Spleen (tissue), 11 donors: ENCODE measurements around the gene PTGER4. TPM values are rescaled to one million over a fixed set of nuclear protein-coding genes. Genes with fewer than 3 reads are reported as not detected.
"Not testable (repeated sequence)": the region's sequence is repeated elsewhere in the genome, so short reads cannot be mapped to it uniquely, and the experiment has no call there.

Experiments used
- DNase-seq: peaks from one replicate; pipeline ENCODE4 v3.0.0-alpha.2; 2020
- H3K27ac ChIP-seq, 8 donors: fragments of 200-600 bp; sonication (generic) in 7 of 8; 1 replicate in 4 of 8; 2 replicates in 4 of 8; pipeline versions ENCODE4 v1.5.0 to v1.8.0; 2016 to 2021; ENCODE audit warnings: inconsistent platforms in 4 of 8, mild to moderate bottlenecking in 4 of 8, moderate library complexity in 1 of 8
- H3K27me3 ChIP-seq, 7 donors: fragments of 200-600 bp; sonication (generic) in 6 of 7; replicated peaks in 1 of 7; 1 replicate in 4 of 7; 2 replicates in 3 of 7; pipeline versions ENCODE4 v1.5.0 to v1.8.0; 2016 to 2021; ENCODE audit warnings: inconsistent platforms in 3 of 7, mild to moderate bottlenecking in 1 of 7
- H3K36me3 ChIP-seq, 6 donors: fragments of 200-600 bp; sonication (generic) in 5 of 6; 1 replicate in 4 of 6; 2 replicates in 2 of 6; pipeline versions ENCODE4 v1.5.0 to v1.8.0; 2016 to 2021; ENCODE audit warnings: inconsistent platforms in 2 of 6
- H3K4me1 ChIP-seq, 6 donors: fragments of 200-600 bp; sonication (generic) in 5 of 6; 1 replicate in 3 of 6; 2 replicates in 3 of 6; pipeline versions ENCODE4 v1.5.0 to v1.8.0; 2016 to 2021; ENCODE audit warnings: inconsistent platforms in 3 of 6
- H3K4me3 ChIP-seq, 8 donors: fragments of 200-600 bp; sonication (generic) in 7 of 8; 1 replicate in 4 of 8; 2 replicates in 4 of 8; pipeline versions ENCODE4 v1.5.0 to v1.8.0; 2016 to 2021; ENCODE audit warnings: inconsistent platforms in 4 of 8, mild to moderate bottlenecking in 4 of 8, moderate library complexity in 2 of 8
- H3K9me3 ChIP-seq, 8 donors: fragments of 200-600 bp; sonication (generic) in 7 of 8; 1 replicate in 4 of 8; 2 replicates in 4 of 8; pipeline versions ENCODE4 v1.5.0 to v1.8.0; 2016 to 2021; ENCODE audit warnings: inconsistent platforms in 4 of 8
- POLR2A ChIP-seq, 3 donors: fragments of 450-650 bp; IDR thresholded peaks; one replicate each; pipeline ENCODE4 v1.5.1; 2017; ENCODE audit warnings: antibody characterized with exemption in 3 of 3, mild to moderate bottlenecking in 1 of 3
- POLR2AphosphoS5 ChIP-seq, 3 donors: sonication (generic); formaldehyde crosslinking; IDR thresholded peaks; one replicate each; pipeline ENCODE4 v1.5.1; 2017; ENCODE audit warnings: antibody characterized with exemption in 3 of 3
- WGBS, 5 donors: extraction: QIAGEN DNeasy Blood & Tissue Kit in 3 of 5; methylation state at CpG; one replicate each; pipeline versions ENCODE4 v1.1.5 to v1.1.7; 2013 to 2018; 5-methylcytosine and 5-hydroxymethylcytosine counted together
- intact Hi-C: fragments of 100-400 bp; cut with DNase I; formaldehyde crosslinking; loops from one replicate; pipeline ENCODE4 v1.15.0; 2023; ENCODE audit warnings: low total_unique reads
- polyA plus RNA-seq, 3 donors: library from polyadenylated mRNA; stranded (reverse); fragments of 200-250 nt; gene quantifications; one replicate each; pipeline ENCODE4 v1.2.1, GENCODE V29; 2013
- total RNA-seq, 7 donors: library from RNA; depleted of rRNA in 3 of 7; stranded (reverse); fragments of >200 nt in 3 of 7; fragmentation: NEBNext Ultra II Directional in 4 of 7; extraction: Animal tissue kit (Norgen Biotek cat#: 25700) in 4 of 7; gene quantifications; one replicate each; pipeline versions ENCODE4 v1.1.0 to v1.2.1, GENCODE V29; 2016 to 2021
- TF ChIP-seq, protein P1 (sequence below), 11 experiments: fragments of 200-600 bp in 7 of 11; fragments of 450-650 bp in 4 of 11; sonication (generic) in 4 of 11; IDR thresholded peaks in 8 of 11; conservative IDR thresholded peaks in 3 of 11; 1 replicate in 7 of 11; 2 replicates in 4 of 11; pipeline versions ENCODE4 v1.4.0 to v1.8.0; 2016 to 2021; ENCODE audit warnings: antibody characterized with exemption in 11 of 11, inconsistent platforms in 4 of 11, mild to moderate bottlenecking in 1 of 11
- donor health status: healthy with polysubstance abuse.
- donor health status: DM: no; HTN: no; CAD: no; lungs with moderate emphysema.
- donor health status: DM: no; HTN: no; CAD: no.
- donor health status: Bipolar disorder and iron deficiency.
- donor health status: healthy.
- donor health status: DM: no; HTN: no; CAD: no.
- donor health status: DM: yes; HTN: yes; CAD: no.

PTGER4 gene
- total and polyA plus RNA-seq, 10 donors = 4.2 to 108 (median 33.2) TPM

DNA sequence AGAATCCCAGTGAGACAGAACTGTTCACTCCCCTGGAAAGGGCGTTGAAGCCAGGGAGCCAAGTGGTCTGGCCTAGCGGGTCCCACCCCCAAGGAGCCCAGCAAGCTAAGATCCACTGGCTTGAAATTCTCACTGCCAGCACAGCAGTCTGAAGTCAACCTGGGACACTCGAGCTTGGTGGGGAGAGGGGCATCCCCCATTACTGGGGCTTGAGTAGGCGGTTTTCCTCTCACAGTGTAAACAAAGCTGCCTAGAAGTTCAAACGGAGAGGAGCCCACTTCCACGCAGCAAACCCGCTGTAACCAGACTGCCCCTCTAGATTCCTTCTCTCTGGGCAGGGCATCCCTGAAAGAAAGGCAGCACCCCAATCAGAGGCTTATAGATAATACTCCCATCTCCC, 45.1 kb upstream of the PTGER4 start:
- 76 to 100% (median 82%) methylated on average over 1 to 7 of the region's 7 CpGs for WGBS, 5 donors
- intact Hi-C loops = no loop called here
- DNase-seq = no peak
- Histone ChIP-seq H3K4me1 (peaks cover 0 to 8% (median 0%) of the 10 kb centered on the region in 6 donors), H3K27me3 (no peaks in the 10 kb centered on the region), H3K36me3 (no peaks in the 10 kb centered on the region), H3K9me3 (peaks cover 0 to 30% (median 22%) of the 10 kb centered on the region in 8 donors), H3K27ac (no peak overlapping the region), H3K4me3 (no peak overlapping the region)
- TF ChIP-seq, protein P1, sequence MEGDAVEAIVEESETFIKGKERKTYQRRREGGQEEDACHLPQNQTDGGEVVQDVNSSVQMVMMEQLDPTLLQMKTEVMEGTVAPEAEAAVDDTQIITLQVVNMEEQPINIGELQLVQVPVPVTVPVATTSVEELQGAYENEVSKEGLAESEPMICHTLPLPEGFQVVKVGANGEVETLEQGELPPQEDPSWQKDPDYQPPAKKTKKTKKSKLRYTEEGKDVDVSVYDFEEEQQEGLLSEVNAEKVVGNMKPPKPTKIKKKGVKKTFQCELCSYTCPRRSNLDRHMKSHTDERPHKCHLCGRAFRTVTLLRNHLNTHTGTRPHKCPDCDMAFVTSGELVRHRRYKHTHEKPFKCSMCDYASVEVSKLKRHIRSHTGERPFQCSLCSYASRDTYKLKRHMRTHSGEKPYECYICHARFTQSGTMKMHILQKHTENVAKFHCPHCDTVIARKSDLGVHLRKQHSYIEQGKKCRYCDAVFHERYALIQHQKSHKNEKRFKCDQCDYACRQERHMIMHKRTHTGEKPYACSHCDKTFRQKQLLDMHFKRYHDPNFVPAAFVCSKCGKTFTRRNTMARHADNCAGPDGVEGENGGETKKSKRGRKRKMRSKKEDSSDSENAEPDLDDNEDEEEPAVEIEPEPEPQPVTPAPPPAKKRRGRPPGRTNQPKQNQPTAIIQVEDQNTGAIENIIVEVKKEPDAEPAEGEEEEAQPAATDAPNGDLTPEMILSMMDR (IDR thresholded peaks at IDR 0.05 in 8 of 11, conservative IDR thresholded peaks at IDR 0.05 in 3 of 11) = no peak
- no peak for TF ChIP-seq POLR2AphosphoS5 (IDR thresholded peaks at IDR 0.05)
- TF ChIP-seq POLR2A (IDR thresholded peaks at IDR 0.05) = no peak

DNA sequence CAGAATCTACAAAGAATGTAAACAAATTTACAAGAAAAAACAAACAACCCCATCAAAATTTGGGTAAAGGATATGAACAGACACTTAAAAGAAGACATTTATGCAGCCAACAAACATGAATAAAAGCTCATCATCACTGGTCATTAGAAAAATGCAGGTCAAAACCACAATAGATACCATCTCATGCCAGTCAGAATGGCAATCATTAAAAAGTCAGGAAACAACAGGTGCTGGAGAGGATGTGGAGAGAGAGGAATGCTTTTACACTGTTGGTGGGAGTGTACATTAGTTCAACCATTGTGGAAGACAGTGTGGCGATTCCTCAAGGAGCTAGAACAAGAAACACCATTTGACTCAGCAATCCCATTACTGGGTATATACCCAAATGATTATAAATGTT, 40.2 kb upstream of the PTGER4 start:
- DNase-seq, H3K36me3 ChIP-seq, H3K27ac ChIP-seq, H3K27me3 ChIP-seq, H3K4me1 ChIP-seq, H3K4me3 ChIP-seq, intact Hi-C loops: not testable (repeated sequence)
- peaks cover 0 to 38% (median 22%) of the 10 kb centered on the region in 8 donors for H3K9me3 ChIP-seq
- 88 to 95% (median 94%) methylated on average over 1 of the region's 1 CpG for whole genome bisulfite sequencing, 5 donors

DNA sequence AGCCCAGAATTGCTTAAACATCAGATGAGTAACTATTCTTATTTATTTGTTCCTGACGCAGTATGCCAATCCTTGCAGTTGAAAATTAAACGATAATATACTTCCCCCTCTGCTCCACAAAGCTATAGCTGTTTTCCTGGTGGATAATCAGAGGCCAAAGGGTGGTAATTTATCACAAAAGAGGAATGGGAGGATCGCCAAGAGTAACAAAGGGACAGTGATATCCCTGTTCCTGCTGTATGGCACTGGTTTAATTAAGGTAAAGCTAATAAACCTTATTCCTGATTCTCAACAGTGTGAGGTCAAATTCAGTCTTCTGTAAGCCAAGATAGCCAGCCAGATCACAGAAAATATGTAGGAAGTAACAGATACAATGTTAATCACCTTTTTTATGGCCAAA, 33.4 kb upstream of the PTGER4 start:
- peaks cover 0 to 25% (median 0%) of the 10 kb centered on the region in 6 donors for H3K4me1 ChIP-seq
- intact Hi-C loops = no loop called here
- H3K27ac ChIP-seq = no peak overlapping the region
- H3K27me3 ChIP-seq = no peaks in the 10 kb centered on the region
- 66 to 76% (median 73%) methylated on average over 3 of the region's 3 CpGs for whole genome bisulfite sequencing, 5 donors
- DNase-seq = no peak
- peaks cover 0 to 4% (median 0%) of the 10 kb centered on the region in 8 donors for H3K9me3 ChIP-seq
- no peak overlapping the region for H3K4me3 ChIP-seq
- no peak for TF ChIP-seq POLR2A (IDR thresholded peaks at IDR 0.05)
- TF ChIP-seq POLR2AphosphoS5 (IDR thresholded peaks at IDR 0.05) = no peak
- TF ChIP-seq, protein P1 (IDR thresholded peaks at IDR 0.05 in 8 of 11, conservative IDR thresholded peaks at IDR 0.05 in 3 of 11) = no peak
- H3K36me3 ChIP-seq = no peaks in the 10 kb centered on the region

DNA sequence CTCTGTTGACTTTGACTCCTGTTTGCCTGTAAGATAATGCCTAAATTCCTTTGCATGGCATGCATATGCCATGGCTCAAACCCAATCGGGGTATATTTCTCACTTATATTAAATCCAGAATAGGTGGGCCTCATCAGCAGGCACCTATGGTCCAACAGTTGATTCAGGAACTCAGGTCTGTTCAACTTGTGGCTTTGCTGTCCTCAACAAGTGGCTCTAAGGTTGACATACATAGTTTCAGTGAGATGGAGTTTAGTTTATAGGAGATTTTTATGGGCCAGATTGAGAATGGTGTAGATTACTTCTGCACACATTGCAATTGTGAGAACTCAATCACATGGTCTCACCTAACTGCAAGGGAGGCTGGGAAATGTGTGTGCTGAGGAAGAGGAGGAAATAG, 31.6 kb upstream of the PTGER4 start:
- Histone ChIP-seq H3K4me1 (peaks cover 0 to 38% (median 2%) of the 10 kb centered on the region in 6 donors), H3K4me3 (no peak overlapping the region), H3K27me3 (no peaks in the 10 kb centered on the region), H3K36me3 (no peaks in the 10 kb centered on the region), H3K9me3 (peaks cover 0 to 4% (median 0%) of the 10 kb centered on the region in 8 donors), H3K27ac (no peak overlapping the region)
- TF ChIP-seq, protein P1 (IDR thresholded peaks at IDR 0.05 in 8 of 11, conservative IDR thresholded peaks at IDR 0.05 in 3 of 11) = no peak
- no peak for TF ChIP-seq POLR2A (IDR thresholded peaks at IDR 0.05)
- WGBS, 5 donors = 86 to 95% (median 92%) methylated on average over 1 of the region's 1 CpG
- DNase-seq = no peak
- intact Hi-C loops = no loop called here
